T47D (cell line): ENCODE measurements around the gene MN1.

Experiments
- DNase-seq, 2 experiments: peaks; one replicate each; pipeline versions ENCODE4 v3.0.0 to v3.0.0-alpha.2; 2011 to 2012; ENCODE audit warnings: low read depth in 1 of 2, low spot score in 1 of 2
- JUND ChIP-seq: IDR thresholded peaks from 2 replicates; pipeline ENCODE4 v1.6.1; 2012; ENCODE audit warnings: low read depth
- in situ Hi-C: cut with HindIII; loops from 2 replicates; pipeline ENCODE4 v1.10.0; 2016; ENCODE audit warnings: low sequenced_read_pairs, low pct_unique_long_range_greater_than_20kb

MN1 gene

GRCh38 chr22:27792452-27793161, 8.9 kb downstream of the MN1 start:
- no peak for DNase-seq
- in situ Hi-C loops, result no loop called here
- no peak for TF ChIP-seq JUND

- no peak for DNase-seq
- TF ChIP-seq JUND, result no peak
- in situ Hi-C loops, result no loop called here
Measured at GRCh38 chr22:27791859-27792241, 9.7 kb downstream of the MN1 start.

GRCh38 chr22:27791159-27791858, 10.2 kb downstream of the MN1 start:
- in situ Hi-C loops, result no loop called here
- DNase-seq, result no peak
- TF ChIP-seq JUND, result no peak

- in situ Hi-C loops, result no loop called here
- no peak for DNase-seq
- TF ChIP-seq JUND, result no peak
Measured at GRCh38 chr22:27790376-27791158, 11.0 kb downstream of the MN1 start.

- in situ Hi-C loops, result no loop called here
- no peak for TF ChIP-seq JUND
- no peak for DNase-seq
Measured at GRCh38 chr22:27788500-27789288, 12.9 kb downstream of the MN1 start.

GRCh38 chr22:27786965-27787364, 14.6 kb downstream of the MN1 start:
- TF ChIP-seq JUND, result no peak
- in situ Hi-C loops, result no loop called here
- DNase-seq, result no peak

- no peak for TF ChIP-seq JUND
- in situ Hi-C loops, result no loop called here
- no peak for DNase-seq
Measured at GRCh38 chr22:27786291-27786932, 15.1 kb downstream of the MN1 start.

- TF ChIP-seq JUND, result no peak
- DNase-seq, result no peak
- in situ Hi-C loops, result no loop called here
Measured at GRCh38 chr22:27785831-27786230, 15.7 kb downstream of the MN1 start.

- in situ Hi-C loops, result no loop called here
- TF ChIP-seq JUND, result no peak
- DNase-seq, result no peak
Measured at GRCh38 chr22:27784120-27784475, 17.5 kb downstream of the MN1 start.

- in situ Hi-C loops, result no loop called here
- TF ChIP-seq JUND, result no peak
Measured at GRCh38 chr22:27783436-27784119, 18.0 kb downstream of the MN1 start.

GRCh38 chr22:27782088-27782487, 19.5 kb downstream of the MN1 start:
- TF ChIP-seq JUND, result no peak
- no peak for DNase-seq
- in situ Hi-C loops, result no loop called here

More at GRCh38 chr22:27783436-27784119, 18.0 kb downstream of the MN1 start:
- no peak for DNase-seq

GRCh38 chr22:27780161-27780575, 21.4 kb downstream of the MN1 start:
- TF ChIP-seq JUND, result no peak
- DNase-seq, result no peak
- in situ Hi-C loops, result no loop called here
